K562 (cell line): ENCODE measurements around the gene DPAGT1. TPM values are rescaled to one million over a fixed set of nuclear protein-coding genes. Genes with fewer than 3 reads are reported as not detected.
A peak's percentile ranks its signal among the peaks of the same experiment; 100 is the strongest.

ENCODE experiments used
- BRF1 ChIP-seq: IDR thresholded peaks from 3 replicates; pipeline ENCODE4 v1.6.1; 2011; ENCODE audit warnings: borderline replicate concordance, mild to moderate bottlenecking; ENCODE audit not compliant: insufficient read length; ENCODE audit errors: extremely low read depth
- DDX20 ChIP-seq: fragments of 450-650 bp; IDR thresholded peaks from 2 replicates; pipeline ENCODE4 v1.6.1; 2016; ENCODE audit warnings: missing genetic modification characterization, low read depth, mild to moderate bottlenecking, missing compliant biosample characterization, moderate library complexity
- E2F3 ChIP-seq: fragments of 250-450 bp; sonication (Bioruptor Pico); IDR thresholded peaks from 2 replicates; pipeline ENCODE4 v1.4.0; 2020; ENCODE audit warnings: mild to moderate bottlenecking
- EP400 ChIP-seq: fragments of 450-650 bp; IDR thresholded peaks from 2 replicates; pipeline ENCODE4 v1.6.1; 2017; ENCODE audit warnings: antibody characterized with exemption, mild to moderate bottlenecking, moderate library complexity
- ESRRA ChIP-seq: fragments of 450-650 bp; IDR thresholded peaks from 2 replicates; pipeline ENCODE4 v1.6.1; 2014; ENCODE audit warnings: low read depth, mild to moderate bottlenecking, moderate library complexity, borderline replicate concordance
- ETV5 ChIP-seq: sonication (generic); formaldehyde crosslinking; IDR thresholded peaks from 2 replicates; pipeline ENCODE4 v1.4.0; 2020; ENCODE audit warnings: low read depth, mild to moderate bottlenecking, missing genetic modification reagents
- EWSR1 ChIP-seq: fragments of 450-650 bp; IDR thresholded peaks from 2 replicates; pipeline ENCODE4 v1.6.1; 2018; ENCODE audit warnings: borderline replicate concordance, mild to moderate bottlenecking, low read depth, moderate library complexity; ENCODE audit not compliant: partially characterized antibody
- MYNN ChIP-seq, 2 experiments: sonication (generic); formaldehyde crosslinking in 1 of 2; IDR thresholded peaks; 2 replicates each; pipeline versions ENCODE4 v1.5.0 to v1.6.1; 2016 to 2020; ENCODE audit warnings: antibody characterized with exemption in 1 of 2, missing genetic modification reagents in 1 of 2
- SAFB2 ChIP-seq: fragments of 200-400 bp; formaldehyde crosslinking; IDR thresholded peaks from 2 replicates; pipeline ENCODE4 v1.6.1; 2018; ENCODE audit warnings: borderline replicate concordance, low read length, low read depth, moderate library complexity; ENCODE audit not compliant: severe bottlenecking
- SMAD3 ChIP-seq: fragments of 450-650 bp; formaldehyde crosslinking; conservative IDR thresholded peaks from 2 replicates; pipeline ENCODE4 v1.4.0; 2020; ENCODE audit warnings: mild to moderate bottlenecking
- TARDBP ChIP-seq: fragments of 450-650 bp; IDR thresholded peaks from 2 replicates; pipeline ENCODE4 v1.6.1; 2016
- TOE1 ChIP-seq, 2 experiments: fragments of 450-650 bp in 1 of 2; sonication (generic) in 1 of 2; formaldehyde crosslinking in 1 of 2; IDR thresholded peaks; 2 replicates each; pipeline versions ENCODE4 v1.7.1 to v1.8.0; 2016 to 2022; ENCODE audit warnings: borderline replicate concordance in 2 of 2, mild to moderate bottlenecking in 2 of 2, antibody characterized with exemption in 1 of 2, inconsistent platforms in 1 of 2, low read depth in 1 of 2, missing genetic modification reagents in 1 of 2, moderate library complexity in 1 of 2
- TSC22D4 ChIP-seq: fragments of 450-650 bp; IDR thresholded peaks from 2 replicates; pipeline ENCODE4 v1.6.1; 2016; ENCODE audit warnings: missing genetic modification characterization, missing biosample characterization, control low read depth
- ZNF143 ChIP-seq: sonication (generic); formaldehyde crosslinking; IDR thresholded peaks from 2 replicates; pipeline ENCODE4 v1.9.0; 2022; ENCODE audit warnings: mild to moderate bottlenecking, missing genetic modification reagents
- polyA plus RNA-seq, 8 experiments: library from polyadenylated mRNA; depleted of rRNA in 4 of 8; stranded (reverse) in 5 of 8; unstranded in 3 of 8; fragments of >200 nt; fragmentation: Nextera tagmentation in 2 of 8; fragmentation: Illumina TruSeq in 1 of 8; extraction: Ambion mirVana in 2 of 8; extraction: Trizol in 1 of 8; gene quantifications; 2 replicates each; pipeline versions ENCODE4 v1.2.1 to v1.2.3, GENCODE V29; 2011 to 2014; ENCODE audit warnings: inconsistent platforms in 1 of 8, missing spikeins in 1 of 8
- total RNA-seq, 7 experiments: library from RNA; depleted of rRNA in 6 of 7; stranded (reverse); fragments of >200 nt in 6 of 7; fragmentation: Illumina TruSeq in 2 of 7; extraction: Trizol in 2 of 7; gene quantifications; 2 replicates each; pipeline versions ENCODE4 v1.2.1 to v1.2.3, GENCODE V29; 2011 to 2021; ENCODE audit warnings: low replicate concordance in 1 of 7
- TF ChIP-seq, protein P1 (sequence below): sonication (generic); formaldehyde crosslinking; IDR thresholded peaks from 2 replicates; pipeline ENCODE4 v1.8.0; 2022; ENCODE audit warnings: missing genetic modification reagents, mild to moderate bottlenecking, moderate library complexity, borderline replicate concordance
- TF ChIP-seq, protein P2 (sequence below): fragments of 250-450 bp; sonication (Bioruptor Pico); IDR thresholded peaks from 2 replicates; pipeline ENCODE4 v1.8.0; 2021; ENCODE audit warnings: borderline replicate concordance, mild to moderate bottlenecking, moderate library complexity; ENCODE audit not compliant: poor library complexity, severe bottlenecking
- TF ChIP-seq, protein P3 (sequence below): fragments of 250-450 bp; sonication (Bioruptor Pico); IDR thresholded peaks from 2 replicates; pipeline ENCODE4 v1.4.0; 2020; ENCODE audit warnings: mild to moderate bottlenecking, moderate library complexity
- TF ChIP-seq, protein P4 (sequence below): fragments of 450-650 bp; conservative IDR thresholded peaks from 2 replicates; pipeline ENCODE4 v1.6.1; 2016; ENCODE audit warnings: missing genetic modification characterization, low read depth, mild to moderate bottlenecking, missing compliant biosample characterization, moderate library complexity
- TF ChIP-seq, protein P5 (sequence below): sonication (generic); formaldehyde crosslinking; IDR thresholded peaks from 2 replicates; pipeline ENCODE4 v1.8.1; 2022; ENCODE audit warnings: missing genetic modification reagents

The DPAGT1 gene
- total and polyA plus RNA-seq, 9 of the 15 experiments (the other 6 are each of a cell fraction or from before 2014, with no cell fraction given): 29.9 to 135 (median 85.0) TPM

DNA sequence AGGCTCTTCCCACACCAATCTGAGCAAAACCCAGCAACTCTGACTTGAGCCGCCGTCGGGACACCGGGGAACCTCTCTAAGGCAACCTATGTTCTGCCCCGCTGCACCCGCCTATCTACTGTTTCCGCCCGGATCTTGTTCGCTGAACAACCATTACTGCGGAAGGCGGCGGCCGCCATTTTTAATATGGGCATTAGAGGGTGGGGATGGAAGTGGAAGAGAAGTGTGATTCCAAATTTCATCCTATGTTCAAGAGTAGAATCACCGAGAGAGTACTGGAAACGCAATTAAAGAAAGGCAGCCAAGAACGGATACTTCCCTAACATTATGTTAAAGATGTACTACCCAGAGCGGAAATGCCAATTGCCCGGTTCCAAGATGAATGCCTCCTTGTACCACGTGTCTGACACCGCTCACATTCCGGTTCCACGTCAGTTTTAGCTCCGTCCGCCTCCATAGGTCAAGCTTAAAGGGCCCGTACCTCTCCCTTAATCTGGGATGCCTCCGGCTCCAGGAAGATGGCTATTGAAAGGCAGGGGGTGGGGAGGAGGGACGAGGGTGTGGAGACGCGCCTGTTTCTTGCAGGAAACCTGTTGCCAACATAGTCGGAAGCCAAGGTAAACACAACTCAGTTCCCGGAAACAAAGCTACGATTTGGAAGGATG, at the start of gene DPAGT1 (continued):
- TF ChIP-seq SAFB2: no peak
- TF ChIP-seq EP400: peak; percentile 100
- TF ChIP-seq, protein P1, sequence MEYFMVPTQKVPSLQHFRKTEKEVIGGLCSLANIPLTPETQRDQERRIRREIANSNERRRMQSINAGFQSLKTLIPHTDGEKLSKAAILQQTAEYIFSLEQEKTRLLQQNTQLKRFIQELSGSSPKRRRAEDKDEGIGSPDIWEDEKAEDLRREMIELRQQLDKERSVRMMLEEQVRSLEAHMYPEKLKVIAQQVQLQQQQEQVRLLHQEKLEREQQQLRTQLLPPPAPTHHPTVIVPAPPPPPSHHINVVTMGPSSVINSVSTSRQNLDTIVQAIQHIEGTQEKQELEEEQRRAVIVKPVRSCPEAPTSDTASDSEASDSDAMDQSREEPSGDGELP: peak; percentile 55
- no peak for TF ChIP-seq ZNF143 (CRISPR knock-in tag)
- TF ChIP-seq, protein P2, sequence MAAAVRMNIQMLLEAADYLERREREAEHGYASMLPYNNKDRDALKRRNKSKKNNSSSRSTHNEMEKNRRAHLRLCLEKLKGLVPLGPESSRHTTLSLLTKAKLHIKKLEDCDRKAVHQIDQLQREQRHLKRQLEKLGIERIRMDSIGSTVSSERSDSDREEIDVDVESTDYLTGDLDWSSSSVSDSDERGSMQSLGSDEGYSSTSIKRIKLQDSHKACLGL: peak; percentile 96
- TF ChIP-seq TOE1 (IDR thresholded peaks at IDR 0.05; ENCODE audit: borderline replicate concordance): peak; percentile 90
- TF ChIP-seq TOE1 (CRISPR knock-in tag; IDR thresholded peaks at IDR 0.05; ENCODE audit: borderline replicate concordance, low read depth): no peak
- 0 out of 2 replicates have a peak, but pooled peaks have one; percentile 36 for TF ChIP-seq MYNN (IDR thresholded peaks at IDR 0.05)
- no peak for TF ChIP-seq MYNN (CRISPR knock-in tag; IDR thresholded peaks at IDR 0.05)
- TF ChIP-seq, protein P3, sequence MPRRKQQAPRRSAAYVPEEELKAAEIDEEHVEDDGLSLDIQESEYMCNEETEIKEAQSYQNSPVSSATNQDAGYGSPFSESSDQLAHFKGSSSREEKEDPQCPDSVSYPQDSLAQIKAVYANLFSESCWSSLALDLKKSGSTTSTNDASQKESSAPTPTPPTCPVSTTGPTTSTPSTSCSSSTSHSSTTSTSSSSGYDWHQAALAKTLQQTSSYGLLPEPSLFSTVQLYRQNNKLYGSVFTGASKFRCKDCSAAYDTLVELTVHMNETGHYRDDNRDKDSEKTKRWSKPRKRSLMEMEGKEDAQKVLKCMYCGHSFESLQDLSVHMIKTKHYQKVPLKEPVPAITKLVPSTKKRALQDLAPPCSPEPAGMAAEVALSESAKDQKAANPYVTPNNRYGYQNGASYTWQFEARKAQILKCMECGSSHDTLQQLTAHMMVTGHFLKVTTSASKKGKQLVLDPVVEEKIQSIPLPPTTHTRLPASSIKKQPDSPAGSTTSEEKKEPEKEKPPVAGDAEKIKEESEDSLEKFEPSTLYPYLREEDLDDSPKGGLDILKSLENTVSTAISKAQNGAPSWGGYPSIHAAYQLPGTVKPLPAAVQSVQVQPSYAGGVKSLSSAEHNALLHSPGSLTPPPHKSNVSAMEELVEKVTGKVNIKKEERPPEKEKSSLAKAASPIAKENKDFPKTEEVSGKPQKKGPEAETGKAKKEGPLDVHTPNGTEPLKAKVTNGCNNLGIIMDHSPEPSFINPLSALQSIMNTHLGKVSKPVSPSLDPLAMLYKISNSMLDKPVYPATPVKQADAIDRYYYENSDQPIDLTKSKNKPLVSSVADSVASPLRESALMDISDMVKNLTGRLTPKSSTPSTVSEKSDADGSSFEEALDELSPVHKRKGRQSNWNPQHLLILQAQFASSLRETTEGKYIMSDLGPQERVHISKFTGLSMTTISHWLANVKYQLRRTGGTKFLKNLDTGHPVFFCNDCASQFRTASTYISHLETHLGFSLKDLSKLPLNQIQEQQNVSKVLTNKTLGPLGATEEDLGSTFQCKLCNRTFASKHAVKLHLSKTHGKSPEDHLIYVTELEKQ (CRISPR knock-in tag): no peak
- peak; percentile 80 for TF ChIP-seq SMAD3
- TF ChIP-seq TSC22D4 (tag): no peak
- no peak for TF ChIP-seq BRF1
- TF ChIP-seq, protein P4, sequence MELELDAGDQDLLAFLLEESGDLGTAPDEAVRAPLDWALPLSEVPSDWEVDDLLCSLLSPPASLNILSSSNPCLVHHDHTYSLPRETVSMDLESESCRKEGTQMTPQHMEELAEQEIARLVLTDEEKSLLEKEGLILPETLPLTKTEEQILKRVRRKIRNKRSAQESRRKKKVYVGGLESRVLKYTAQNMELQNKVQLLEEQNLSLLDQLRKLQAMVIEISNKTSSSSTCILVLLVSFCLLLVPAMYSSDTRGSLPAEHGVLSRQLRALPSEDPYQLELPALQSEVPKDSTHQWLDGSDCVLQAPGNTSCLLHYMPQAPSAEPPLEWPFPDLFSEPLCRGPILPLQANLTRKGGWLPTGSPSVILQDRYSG (tag): peak; percentile 93; the same call in 1 of the 2 replicates
- TF ChIP-seq TARDBP: no peak
- peak; percentile 69; the same call in 1 of the 2 replicates for TF ChIP-seq ETV5 (CRISPR knock-in tag)
- TF ChIP-seq E2F3: peak; percentile 26; the same call in 1 of the 2 replicates
- TF ChIP-seq EWSR1: no peak
- TF ChIP-seq DDX20 (tag): no peak
- TF ChIP-seq, protein P5, sequence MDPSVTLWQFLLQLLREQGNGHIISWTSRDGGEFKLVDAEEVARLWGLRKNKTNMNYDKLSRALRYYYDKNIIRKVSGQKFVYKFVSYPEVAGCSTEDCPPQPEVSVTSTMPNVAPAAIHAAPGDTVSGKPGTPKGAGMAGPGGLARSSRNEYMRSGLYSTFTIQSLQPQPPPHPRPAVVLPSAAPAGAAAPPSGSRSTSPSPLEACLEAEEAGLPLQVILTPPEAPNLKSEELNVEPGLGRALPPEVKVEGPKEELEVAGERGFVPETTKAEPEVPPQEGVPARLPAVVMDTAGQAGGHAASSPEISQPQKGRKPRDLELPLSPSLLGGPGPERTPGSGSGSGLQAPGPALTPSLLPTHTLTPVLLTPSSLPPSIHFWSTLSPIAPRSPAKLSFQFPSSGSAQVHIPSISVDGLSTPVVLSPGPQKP: no peak
- TF ChIP-seq ESRRA: peak; percentile 40; the same call in 1 of the 2 replicates
